Adrenal gland (tissue), 12 donors: ENCODE results near the gene FMOD. TPM values are rescaled to one million over a fixed set of nuclear protein-coding genes. Genes with fewer than 3 reads are reported as not detected.

Source experiments
- DNase-seq, 7 donors: peaks; one replicate each; pipeline ENCODE4 v3.0.0-alpha.2; 2019 to 2020
- H3K27ac ChIP-seq, 5 donors: fragments of 200-600 bp; sonication (generic) in 4 of 5; 1 replicate in 3 of 5; 2 replicates in 2 of 5; pipeline versions ENCODE4 v1.5.1 to v1.8.0; 2016 to 2020; ENCODE audit warnings: mild to moderate bottlenecking in 1 of 5
- H3K27me3 ChIP-seq: fragments of 200-600 bp; 2 replicates; pipeline ENCODE4 v1.8.0; 2021
- H3K36me3 ChIP-seq, 2 donors: fragments of 200-600 bp; replicated peaks in 1 of 2; 1 replicate in 1 of 2; 2 replicates in 1 of 2; pipeline versions ENCODE4 v1.5.1 to v1.8.0; 2018 to 2022
- H3K4me1 ChIP-seq, 2 donors: fragments of 200-600 bp; replicated peaks in 1 of 2; 1 replicate in 1 of 2; 2 replicates in 1 of 2; pipeline versions ENCODE4 v1.5.1 to v1.8.0; 2018 to 2021
- H3K4me3 ChIP-seq, 4 donors: fragments of 200-600 bp; sonication (generic) in 3 of 4; one replicate each; pipeline ENCODE4 v1.5.1; 2016 to 2018
- H3K9me3 ChIP-seq, 3 donors: fragments of 200-600 bp; sonication (generic) in 1 of 3; replicated peaks in 1 of 3; 1 replicate in 2 of 3; 2 replicates in 1 of 3; pipeline versions ENCODE4 v1.5.1 to v1.8.0; 2016 to 2021
- POLR2A ChIP-seq, 2 donors: fragments of 450-650 bp; IDR thresholded peaks; one replicate each; pipeline ENCODE4 v1.6.1; 2017; ENCODE audit warnings: antibody characterized with exemption in 2 of 2, mild to moderate bottlenecking in 2 of 2, moderate library complexity in 1 of 2
- WGBS, 4 donors: extraction: QIAGEN DNeasy Blood & Tissue Kit in 2 of 4; methylation state at CpG; one replicate each; pipeline versions ENCODE4 v1.1.5 to v1.1.7; 2013 to 2017; 5-methylcytosine and 5-hydroxymethylcytosine counted together
- intact Hi-C, 2 donors: fragments of 100-400 bp; cut with DNase I; formaldehyde crosslinking; loops; one replicate each; pipeline versions ENCODE4 v1.14.1 to v1.15.0; 2022 to 2023
- polyA plus RNA-seq, 3 donors: library from polyadenylated mRNA; stranded (reverse); fragments of 200-250 nt in 2 of 3; fragments of 350-450 nt in 1 of 3; fragmentation: Illumina TruSeq in 1 of 3; extraction: RNeasy Lipid Tissue Mini Kit (QIAGEN cat#74804) in 1 of 3; gene quantifications; one replicate each; pipeline ENCODE4 v1.2.3, GENCODE V29; 2013 to 2014
- total RNA-seq, 9 donors: library from RNA; depleted of rRNA in 4 of 9; stranded (reverse); fragments of >200 nt in 4 of 9; fragments of 120-200 nt in 1 of 9; fragmentation: NEBNext Ultra II Directional in 1 of 9; extraction: Animal tissue kit (Norgen Biotek cat#: 25700) in 1 of 9; gene quantifications; one replicate each; pipeline versions ENCODE4 v1.1.0 to v1.2.4, GENCODE V29; 2013 to 2023
- TF ChIP-seq, protein P1 (sequence below), 6 experiments: fragments of 450-650 bp in 4 of 6; fragments of 200-600 bp in 2 of 6; sonication (generic) in 1 of 6; IDR thresholded peaks; 1 replicate in 5 of 6; 2 replicates in 1 of 6; pipeline versions ENCODE4 v1.5.1 to v1.8.0; 2016 to 2021; ENCODE audit warnings: antibody characterized with exemption in 6 of 6, mild to moderate bottlenecking in 2 of 6, moderate library complexity in 1 of 6
- donor health status: healthy with polysubstance abuse.
- donor health status: Bipolar disorder and iron deficiency.
- donor health status: DM: yes; HTN: yes; CAD: no.
- donor health status: DM: no; HTN: no; CAD: no.
- donor health status: DM: no; HTN: no; CAD: no.
- donor health status: DM: yes; HTN: yes; CAD: no.

Gene FMOD
- total and polyA plus RNA-seq, 12 donors = 6.6 to 231 (median 18.8) TPM

DNA sequence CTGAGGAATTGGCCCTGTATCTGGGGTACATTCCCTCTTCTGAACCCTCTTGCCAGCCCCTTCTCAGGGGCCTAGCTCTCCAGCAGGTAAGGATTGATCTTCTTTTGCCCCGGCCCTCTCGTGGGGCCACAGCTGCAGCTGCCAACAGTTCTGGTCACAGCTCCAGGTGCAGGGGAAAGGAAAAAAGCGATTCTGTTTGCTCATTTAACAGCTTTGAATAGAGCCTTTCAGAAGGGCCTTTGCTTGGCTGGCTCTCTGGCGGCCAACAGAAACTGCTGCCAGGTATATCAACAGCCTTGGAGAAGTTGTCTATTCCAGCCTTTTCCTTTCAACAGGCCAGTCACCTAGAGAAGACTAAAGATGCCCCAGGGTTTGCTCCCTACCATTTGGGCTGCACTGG, 16.1 kb upstream of the FMOD start:
- peak in 1 of 7 donors; percentile 25 for DNase-seq
- WGBS, 4 donors = 89 to 93% (median 91%) methylated on average over 3 to 4 of the region's 4 CpGs
- H3K4me3 ChIP-seq = no peak overlapping the region
- H3K4me1 ChIP-seq = no peaks in the 10 kb centered on the region
- intact Hi-C loops = loop anchor here in 1 of 2 donors (5.0 kb wide), 1 partner anchor 115 kb away; no protein-coding TSS in a partner anchor
- no peak for TF ChIP-seq POLR2A (IDR thresholded peaks at IDR 0.05)
- TF ChIP-seq, protein P1, sequence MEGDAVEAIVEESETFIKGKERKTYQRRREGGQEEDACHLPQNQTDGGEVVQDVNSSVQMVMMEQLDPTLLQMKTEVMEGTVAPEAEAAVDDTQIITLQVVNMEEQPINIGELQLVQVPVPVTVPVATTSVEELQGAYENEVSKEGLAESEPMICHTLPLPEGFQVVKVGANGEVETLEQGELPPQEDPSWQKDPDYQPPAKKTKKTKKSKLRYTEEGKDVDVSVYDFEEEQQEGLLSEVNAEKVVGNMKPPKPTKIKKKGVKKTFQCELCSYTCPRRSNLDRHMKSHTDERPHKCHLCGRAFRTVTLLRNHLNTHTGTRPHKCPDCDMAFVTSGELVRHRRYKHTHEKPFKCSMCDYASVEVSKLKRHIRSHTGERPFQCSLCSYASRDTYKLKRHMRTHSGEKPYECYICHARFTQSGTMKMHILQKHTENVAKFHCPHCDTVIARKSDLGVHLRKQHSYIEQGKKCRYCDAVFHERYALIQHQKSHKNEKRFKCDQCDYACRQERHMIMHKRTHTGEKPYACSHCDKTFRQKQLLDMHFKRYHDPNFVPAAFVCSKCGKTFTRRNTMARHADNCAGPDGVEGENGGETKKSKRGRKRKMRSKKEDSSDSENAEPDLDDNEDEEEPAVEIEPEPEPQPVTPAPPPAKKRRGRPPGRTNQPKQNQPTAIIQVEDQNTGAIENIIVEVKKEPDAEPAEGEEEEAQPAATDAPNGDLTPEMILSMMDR (IDR thresholded peaks at IDR 0.05) = no peak
- H3K27ac ChIP-seq = no peak overlapping the region
- no peaks in the 10 kb centered on the region for H3K27me3 ChIP-seq
- H3K9me3 ChIP-seq = no peaks in the 10 kb centered on the region
- H3K36me3 ChIP-seq = no peaks in the 10 kb centered on the region

DNA sequence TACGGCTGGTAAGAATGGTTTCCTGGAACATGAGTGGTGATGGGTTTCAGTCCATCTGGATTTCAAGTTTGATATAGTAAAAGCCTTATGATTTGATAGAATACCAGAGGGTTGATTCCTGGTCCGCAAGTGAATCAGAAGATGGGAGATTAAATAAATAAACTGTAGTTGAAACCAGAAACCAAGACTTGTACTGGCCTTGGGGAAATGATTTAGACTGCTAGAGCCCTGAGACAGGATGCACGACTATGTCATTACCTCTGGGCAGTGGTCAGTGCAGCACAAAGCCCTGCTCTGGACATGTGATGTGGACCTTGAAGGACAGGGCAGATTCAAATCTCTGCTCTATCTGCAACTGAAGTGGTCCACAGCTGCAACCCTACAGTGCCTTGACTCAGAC, 15.6 kb upstream of the FMOD start:
- Histone ChIP-seq H3K27me3 (no peaks in the 10 kb centered on the region), H3K27ac (no peak overlapping the region), H3K9me3 (no peaks in the 10 kb centered on the region), H3K36me3 (no peaks in the 10 kb centered on the region), H3K4me3 (no peak overlapping the region), H3K4me1 (no peaks in the 10 kb centered on the region)
- no peak for TF ChIP-seq POLR2A (IDR thresholded peaks at IDR 0.05)
- TF ChIP-seq, protein P1 (IDR thresholded peaks at IDR 0.05) = no peak
- peak in 1 of 7 donors; percentile 40 for DNase-seq
- 76 to 88% (median 83%) methylated on average over 3 of the region's 3 CpGs for WGBS, 4 donors
- intact Hi-C loops = loop anchor here in 1 of 2 donors (5.0 kb wide), 1 partner anchor 116 kb away; no protein-coding TSS in a partner anchor

GRCh38 chr1:203364806-203365205, 13.9 kb upstream of the FMOD start:
- 67 to 76% (median 68%) methylated on average over 4 of the region's 4 CpGs for WGBS, 4 donors
- no peak for DNase-seq
- no peaks in the 10 kb centered on the region for H3K27me3 ChIP-seq
- TF ChIP-seq, protein P1 (IDR thresholded peaks at IDR 0.05) = no peak
- TF ChIP-seq POLR2A (IDR thresholded peaks at IDR 0.05) = no peak
- H3K27ac ChIP-seq = no peak overlapping the region
- no peaks in the 10 kb centered on the region for H3K36me3 ChIP-seq
- no peak overlapping the region for H3K4me3 ChIP-seq
- H3K4me1 ChIP-seq = no peaks in the 10 kb centered on the region
- intact Hi-C loops = loop anchor here in 1 of 2 donors (5.0 kb wide), 1 partner anchor 117 kb away; no protein-coding TSS in a partner anchor
- no peaks in the 10 kb centered on the region for H3K9me3 ChIP-seq

DNA sequence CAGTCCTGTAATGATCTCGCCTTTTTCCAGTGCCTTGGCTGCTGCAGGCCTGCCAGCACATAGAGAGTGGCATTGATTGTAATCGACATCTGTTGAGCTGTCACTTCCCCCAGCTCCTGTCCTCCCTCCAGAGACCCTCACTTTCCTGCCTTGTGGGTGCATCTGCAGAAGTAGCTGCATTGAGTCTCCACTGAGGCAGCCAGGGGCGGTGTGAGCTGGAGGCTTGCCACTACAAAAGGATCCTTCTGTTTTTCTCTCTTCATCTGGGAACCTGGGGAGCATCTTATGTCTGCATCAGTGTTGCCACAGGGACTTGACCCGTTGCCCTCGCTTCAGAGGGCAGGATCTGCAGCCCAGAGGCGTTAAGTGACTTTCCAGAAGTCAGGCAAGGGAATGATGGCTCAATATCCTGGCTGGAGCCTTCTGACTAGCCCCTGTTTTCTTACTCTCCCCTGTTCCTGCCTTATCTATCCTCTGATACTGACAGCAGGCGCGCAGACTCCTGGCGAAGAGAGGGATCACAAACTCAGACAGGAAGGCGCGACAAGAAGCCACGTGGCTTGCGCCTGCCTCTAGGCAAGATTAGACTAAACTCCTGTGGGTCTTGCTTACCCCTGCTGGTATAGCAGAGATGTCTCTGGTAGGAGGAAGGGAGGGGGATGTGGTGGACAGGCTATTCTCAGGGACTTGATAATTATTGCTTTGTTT, 13.3 kb upstream of the FMOD start:
- 62 to 74% (median 68%) methylated on average over 11 to 13 of the region's 13 CpGs for WGBS, 4 donors
- Histone ChIP-seq H3K4me3 (no peak overlapping the region), H3K27me3 (no peaks in the 10 kb centered on the region), H3K27ac (no peak overlapping the region), H3K4me1 (no peaks in the 10 kb centered on the region), H3K36me3 (no peaks in the 10 kb centered on the region), H3K9me3 (no peaks in the 10 kb centered on the region)
- no peak for DNase-seq
- TF ChIP-seq, protein P1 (IDR thresholded peaks at IDR 0.05) = no peak
- no peak for TF ChIP-seq POLR2A (IDR thresholded peaks at IDR 0.05)
- intact Hi-C loops = no loop called here
